Activated naive CD4-positive, alpha-beta T cell treated with anti-CD3 and anti-CD28 coated beads for 36 hours (primary cell): Measurements from ENCODE around the gene PLXNA2. TPM values are rescaled to one million over a fixed set of nuclear protein-coding genes. Genes with fewer than 3 reads are reported as not detected.

Source experiments
- CTCF ChIA-PET: fragments of 350-600 bp; sonication (Branson Sonifier 250); formaldehyde crosslinking; loops from one replicate; lab custom pipeline; 2021; ENCODE audit warnings: antibody characterized with exemption; lab: Charles Lee
- DNase-seq: peaks from one replicate; pipeline ENCODE4 v3.0.0-alpha.2; 2020
- H3K27ac Mint-ChIP-seq: one replicate; pipeline ENCODE4 v1.8.0; 2021; ENCODE audit warnings: mild to moderate bottlenecking, mixed read lengths
- H3K27me3 Mint-ChIP-seq: one replicate; pipeline ENCODE4 v1.8.0; 2021; ENCODE audit warnings: low read depth, mixed read lengths
- H3K36me3 Mint-ChIP-seq: one replicate; pipeline ENCODE4 v1.8.0; 2021; ENCODE audit warnings: low read depth, mixed read lengths
- H3K4me1 Mint-ChIP-seq: one replicate; pipeline ENCODE4 v1.8.0; 2021; ENCODE audit warnings: low read depth, mixed read lengths
- H3K4me3 Mint-ChIP-seq: one replicate; pipeline ENCODE4 v1.8.0; 2021; ENCODE audit warnings: mild to moderate bottlenecking, moderate library complexity, mixed read lengths
- H3K9me3 Mint-ChIP-seq: one replicate; pipeline ENCODE4 v1.8.0; 2021; ENCODE audit warnings: mixed read lengths
- intact Hi-C: fragments of 100-400 bp; cut with micrococcal nuclease; formaldehyde crosslinking; loops from one replicate; pipeline ENCODE4 v1.15.1; 2023
- total RNA-seq, 2 experiments: library from RNA; stranded (reverse); gene quantifications; one replicate each; pipeline ENCODE4 v1.2.3, GENCODE V29; 2021

PLXNA2 gene
- total RNA-seq, 2 experiments from 2014 or later = 0.26 to 0.35 TPM

DNA sequence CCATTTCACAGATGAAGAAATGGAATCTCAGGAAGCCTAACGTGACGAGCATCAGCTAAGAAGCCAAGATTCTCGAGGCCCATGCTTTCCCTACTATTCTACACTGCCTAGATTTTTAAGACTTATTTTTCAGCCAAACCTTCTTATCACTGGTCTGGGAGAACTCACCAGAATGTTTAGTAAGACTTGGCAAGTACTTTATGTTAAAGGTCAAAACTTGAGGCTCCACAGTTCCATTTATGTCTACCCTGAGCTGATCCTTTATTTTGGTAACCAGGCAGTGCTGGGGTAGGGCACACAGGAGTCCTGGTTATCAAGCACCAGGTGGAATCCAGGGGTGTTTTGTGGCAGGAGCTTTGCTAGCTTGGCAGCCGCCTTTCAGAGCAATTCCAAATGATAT lies 16.8 kb downstream of the PLXNA2 start:
- intact Hi-C loops = no loop called here
- no peaks in the 10 kb centered on the region for H3K36me3 Mint-ChIP-seq
- H3K4me1 Mint-ChIP-seq = no peaks in the 10 kb centered on the region
- peaks cover 11% of the 10 kb centered on the region for H3K27me3 Mint-ChIP-seq
- no peaks in the 10 kb centered on the region for H3K9me3 Mint-ChIP-seq
- no peak overlapping the region for H3K27ac Mint-ChIP-seq
- DNase-seq = no peak
- CTCF ChIA-PET = interaction anchor here (0.9 to 1.3 kb wide), 2 partner anchors 11 to 206 kb away, joined by 3 to 4 read pairs; no protein-coding TSS in a partner anchor
- H3K4me3 Mint-ChIP-seq = no peak overlapping the region

DNA sequence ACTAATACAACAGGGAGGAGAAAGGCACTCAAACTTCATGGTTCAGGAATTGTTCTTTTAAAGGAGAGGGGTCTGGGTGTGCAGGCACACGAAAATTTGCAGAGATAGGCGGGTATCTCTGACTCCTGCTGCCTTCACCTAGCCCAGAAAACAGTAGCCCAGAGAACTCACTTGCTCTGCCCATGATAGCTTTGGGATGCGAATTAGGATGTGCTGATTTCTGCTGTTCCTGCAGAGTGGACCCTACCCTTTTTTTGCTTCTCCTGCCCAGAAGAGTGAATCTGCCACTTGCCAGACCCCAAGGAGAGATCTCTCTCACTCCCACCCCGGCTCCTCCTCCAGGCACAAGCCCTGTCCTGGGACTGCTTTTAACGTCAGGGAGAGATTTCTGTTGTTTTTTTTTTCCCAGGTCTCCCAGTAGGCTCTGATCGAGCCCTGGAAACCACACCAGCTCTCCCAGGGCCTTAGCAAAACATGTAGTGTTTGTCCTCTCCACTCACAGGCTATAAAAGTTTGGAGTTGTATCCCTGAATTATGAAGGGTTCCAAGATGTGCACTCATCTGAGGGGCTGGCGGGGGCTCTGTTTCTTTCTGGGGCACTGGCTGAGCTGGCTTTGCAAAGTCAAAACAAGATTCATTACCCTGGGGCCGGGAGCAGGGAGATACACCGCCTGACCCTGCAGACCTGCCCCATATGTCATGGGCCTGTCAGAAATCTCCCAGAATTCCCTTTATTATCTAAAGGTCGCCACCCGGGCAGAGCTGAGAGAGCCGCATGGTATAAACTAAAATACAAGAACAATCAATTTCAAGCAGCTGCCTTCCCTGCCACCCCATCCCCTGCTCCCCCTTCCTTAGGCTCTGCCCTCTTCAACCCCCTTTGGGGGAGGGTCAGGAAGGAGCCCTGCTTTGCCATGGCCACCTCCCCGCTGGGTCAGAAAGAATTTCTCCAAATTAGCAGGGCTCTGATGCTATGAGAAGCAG lies 17.9 kb downstream of the PLXNA2 start:
- peaks cover 11% of the 10 kb centered on the region for H3K27me3 Mint-ChIP-seq
- no peaks in the 10 kb centered on the region for H3K4me1 Mint-ChIP-seq
- H3K4me3 Mint-ChIP-seq = no peak overlapping the region
- no peaks in the 10 kb centered on the region for H3K9me3 Mint-ChIP-seq
- CTCF ChIA-PET = interaction anchor here (0.7 kb wide), 1 partner anchor 306 kb away, joined by 3 read pairs; no protein-coding TSS in a partner anchor
- intact Hi-C loops = no loop called here
- H3K27ac Mint-ChIP-seq = no peak overlapping the region
- no peak for DNase-seq
- H3K36me3 Mint-ChIP-seq = no peaks in the 10 kb centered on the region

DNA sequence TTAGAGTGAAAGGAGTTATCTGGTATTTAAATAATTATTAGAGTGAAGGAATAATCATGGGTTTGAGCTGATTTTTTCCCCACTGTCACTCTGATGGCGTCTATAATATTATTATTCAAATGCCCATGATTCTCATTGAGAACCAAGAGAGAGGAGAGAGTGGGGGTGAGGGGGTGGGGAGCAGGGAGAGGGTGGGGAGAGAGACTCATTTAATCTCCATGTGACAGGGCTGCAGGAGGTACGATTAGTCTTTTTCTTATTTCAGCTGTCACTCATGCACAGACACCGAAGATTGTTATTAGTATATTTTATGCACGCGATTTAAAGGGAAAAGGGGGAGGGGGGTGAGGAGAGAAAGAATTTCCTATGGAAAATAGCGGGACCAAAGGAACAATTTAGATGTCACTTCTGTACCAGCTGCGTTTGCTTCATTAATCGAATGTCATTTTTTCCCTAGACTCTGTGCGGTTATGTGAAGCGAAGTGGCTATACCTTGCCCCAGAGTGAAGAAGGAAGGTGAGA lies 19.9 kb downstream of the PLXNA2 start:
- peaks cover 11% of the 10 kb centered on the region for H3K27me3 Mint-ChIP-seq
- no peaks in the 10 kb centered on the region for H3K36me3 Mint-ChIP-seq
- H3K4me3 Mint-ChIP-seq = no peak overlapping the region
- H3K27ac Mint-ChIP-seq = no peak overlapping the region
- CTCF ChIA-PET = interaction anchor here (0.6 kb wide), 1 partner anchor 11 kb away, joined by 3 read pairs; no protein-coding TSS in a partner anchor
- H3K4me1 Mint-ChIP-seq = no peaks in the 10 kb centered on the region
- intact Hi-C loops = no loop called here
- DNase-seq = no peak
- no peaks in the 10 kb centered on the region for H3K9me3 Mint-ChIP-seq

DNA sequence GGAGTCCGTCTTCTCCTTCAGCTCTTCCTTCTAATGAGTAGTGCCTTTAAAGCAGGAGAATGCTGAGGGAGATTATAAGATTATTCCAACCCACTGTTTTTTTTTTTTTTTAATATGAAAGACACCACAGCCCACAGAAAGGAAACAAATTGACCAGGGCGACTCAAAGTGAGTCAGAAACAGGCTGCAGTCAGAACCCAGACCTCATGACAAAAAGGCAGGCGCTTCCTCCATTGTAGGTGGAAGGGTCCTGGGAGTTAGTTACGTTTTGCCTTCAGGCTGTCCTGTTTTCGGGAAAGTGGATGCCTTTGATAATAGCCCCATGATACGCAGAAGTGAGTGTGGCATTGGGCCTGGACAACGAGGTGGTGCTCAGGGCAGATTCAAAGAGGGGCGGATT lies 21.0 kb downstream of the PLXNA2 start:
- Mint-ChIP-seq H3K9me3 (no peaks in the 10 kb centered on the region), H3K27me3 (peaks cover 7% of the 10 kb centered on the region), H3K4me3 (no peak overlapping the region), H3K4me1 (no peaks in the 10 kb centered on the region), H3K36me3 (no peaks in the 10 kb centered on the region), H3K27ac (no peak overlapping the region)
- CTCF ChIA-PET = no interaction called here
- DNase-seq = no peak
- intact Hi-C loops = no loop called here

DNA sequence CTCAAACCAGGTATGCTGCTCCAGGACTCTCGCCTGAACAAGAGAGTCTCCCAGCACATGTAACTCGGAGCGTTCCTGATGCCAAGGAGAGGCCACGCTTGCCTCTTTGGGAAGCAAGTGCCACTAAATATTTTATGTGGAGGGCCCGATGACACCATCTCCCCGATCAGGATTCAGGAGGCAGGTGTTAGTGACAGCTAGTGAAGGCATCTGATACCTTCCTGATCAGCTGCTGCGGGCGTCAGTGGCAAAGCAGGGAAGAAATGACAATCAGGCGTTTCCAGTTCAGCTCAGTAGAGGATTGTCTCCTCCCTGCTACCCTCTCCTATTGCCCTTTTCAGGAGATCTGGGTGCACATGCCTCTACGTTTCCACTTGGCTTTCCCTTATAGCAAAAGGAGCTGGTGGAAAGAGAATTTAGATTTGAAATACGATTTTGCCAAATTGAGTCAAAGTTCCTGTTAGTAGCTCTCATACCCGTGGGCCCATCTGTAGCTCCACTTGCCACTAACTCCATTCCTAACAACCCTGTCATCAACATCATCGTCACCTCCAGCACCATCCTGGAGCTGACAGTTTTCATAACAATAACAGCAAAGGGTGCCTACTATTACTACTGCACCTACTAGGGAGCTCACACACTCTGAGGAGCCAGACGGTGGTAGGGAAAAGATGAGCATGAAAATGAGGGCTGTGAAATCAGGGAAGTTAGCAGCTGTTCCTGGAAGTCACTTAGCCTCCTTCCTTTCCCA lies 21.6 kb downstream of the PLXNA2 start:
- H3K4me3 Mint-ChIP-seq = no peak overlapping the region
- CTCF ChIA-PET = interaction anchor here (0.6 kb wide), 1 partner anchor 426 kb away, joined by 3 read pairs; no protein-coding TSS in a partner anchor
- no peaks in the 10 kb centered on the region for H3K36me3 Mint-ChIP-seq
- peaks cover 7% of the 10 kb centered on the region for H3K27me3 Mint-ChIP-seq
- no peaks in the 10 kb centered on the region for H3K9me3 Mint-ChIP-seq
- H3K27ac Mint-ChIP-seq = no peak overlapping the region
- no peak for DNase-seq
- intact Hi-C loops = no loop called here
- no peaks in the 10 kb centered on the region for H3K4me1 Mint-ChIP-seq

DNA sequence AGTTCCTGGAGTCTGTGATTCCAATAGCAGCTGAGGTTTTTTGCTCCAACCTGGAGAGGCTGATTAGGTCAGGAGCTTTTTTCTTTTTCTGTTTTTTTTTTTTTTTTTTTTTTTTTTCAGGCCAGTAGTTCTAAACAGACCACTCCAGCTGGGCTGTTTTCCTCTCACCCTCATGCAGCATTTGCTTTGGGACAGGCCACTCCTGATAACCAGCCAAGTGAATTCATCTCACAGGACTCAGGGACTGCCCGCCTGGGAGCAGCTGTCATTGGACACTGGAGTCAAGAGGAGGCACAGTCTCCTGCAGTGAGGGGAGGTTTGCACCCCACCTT lies 22.9 kb downstream of the PLXNA2 start:
- Mint-ChIP-seq H3K36me3 (no peaks in the 10 kb centered on the region), H3K9me3 (no peaks in the 10 kb centered on the region), H3K4me1 (no peaks in the 10 kb centered on the region), H3K4me3 (no peak overlapping the region), H3K27me3 (peaks cover 7% of the 10 kb centered on the region), H3K27ac (no peak overlapping the region)
- intact Hi-C loops = no loop called here
- no peak for DNase-seq
- CTCF ChIA-PET = interaction anchor here (0.6 kb wide), 1 partner anchor 70 kb away, joined by 4 read pairs; no protein-coding TSS in a partner anchor

DNA sequence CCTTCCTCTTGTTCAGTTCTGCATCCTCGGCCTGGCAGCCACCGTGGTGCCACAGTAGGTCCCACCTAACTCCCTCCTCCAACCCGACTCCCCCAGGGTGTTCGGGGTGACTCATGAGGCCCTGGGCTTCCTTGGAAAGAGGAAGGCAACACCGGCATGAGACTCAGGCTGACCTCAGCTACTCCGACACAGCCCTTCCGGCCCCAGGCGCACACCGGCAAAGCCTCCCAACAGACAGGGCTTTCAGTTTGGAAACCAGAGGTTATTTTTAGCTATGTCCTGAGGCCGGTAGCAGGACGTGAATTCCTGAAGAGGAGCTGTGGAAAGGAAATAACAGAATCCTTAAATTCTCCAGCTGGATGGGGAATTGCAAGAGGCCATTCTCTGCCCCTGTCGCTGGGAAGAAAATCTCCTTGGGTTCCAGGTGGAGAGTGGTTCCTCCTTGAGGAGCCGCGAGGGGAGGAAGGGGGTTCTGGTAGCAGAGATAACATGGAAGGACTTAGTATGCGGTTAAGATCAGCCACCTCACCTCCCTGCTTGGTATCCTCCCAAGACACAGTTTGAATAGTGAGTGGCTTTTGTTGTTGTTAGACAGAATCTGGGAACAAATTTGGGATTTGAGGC lies 24.4 kb downstream of the PLXNA2 start:
- Mint-ChIP-seq H3K4me3 (no peak overlapping the region), H3K36me3 (no peaks in the 10 kb centered on the region), H3K27me3 (peaks cover 7% of the 10 kb centered on the region), H3K27ac (no peak overlapping the region), H3K9me3 (no peaks in the 10 kb centered on the region), H3K4me1 (no peaks in the 10 kb centered on the region)
- no peak for DNase-seq
- intact Hi-C loops = no loop called here
- CTCF ChIA-PET = interaction anchor here (0.6 to 0.8 kb wide), 2 partner anchors 25 to 30 kb away, joined by 3 read pairs; no protein-coding TSS in a partner anchor

DNA sequence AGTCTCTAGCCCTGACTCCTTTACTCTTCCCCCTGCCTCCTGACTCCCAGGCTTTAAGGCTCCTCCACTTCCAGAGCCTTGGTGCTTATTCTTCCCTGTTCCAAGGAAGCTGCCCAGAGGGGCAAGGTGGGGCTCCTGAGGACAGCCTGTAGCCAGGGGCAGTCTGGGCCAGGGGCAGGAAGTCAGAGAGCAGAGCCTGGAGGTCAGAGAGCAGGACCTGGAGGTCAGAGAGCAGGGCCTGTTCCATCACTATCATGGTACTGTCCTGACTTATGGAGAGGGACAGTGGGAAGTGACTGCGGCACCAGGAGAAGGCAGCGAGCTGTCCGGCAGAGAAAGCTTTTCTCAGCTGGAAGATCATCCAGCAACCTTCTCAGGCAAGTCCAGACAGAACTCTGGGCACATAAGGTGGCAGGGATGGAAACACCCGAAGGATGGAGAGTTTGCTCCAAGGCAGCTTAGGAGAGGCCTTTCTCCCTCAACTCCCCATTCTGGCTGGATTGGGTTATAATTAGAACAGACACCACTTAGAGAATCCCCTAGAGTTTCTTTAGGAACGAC lies 25.0 kb downstream of the PLXNA2 start:
- H3K9me3 Mint-ChIP-seq = no peaks in the 10 kb centered on the region
- intact Hi-C loops = no loop called here
- CTCF ChIA-PET = interaction anchor here (0.6 to 0.8 kb wide), 3 partner anchors 26 to 72 kb away, joined by 3 to 4 read pairs (median 3); no protein-coding TSS in a partner anchor
- no peak overlapping the region for H3K27ac Mint-ChIP-seq
- no peaks in the 10 kb centered on the region for H3K4me1 Mint-ChIP-seq
- no peak overlapping the region for H3K4me3 Mint-ChIP-seq
- no peak for DNase-seq
- H3K27me3 Mint-ChIP-seq = peaks cover 7% of the 10 kb centered on the region
- no peaks in the 10 kb centered on the region for H3K36me3 Mint-ChIP-seq

DNA sequence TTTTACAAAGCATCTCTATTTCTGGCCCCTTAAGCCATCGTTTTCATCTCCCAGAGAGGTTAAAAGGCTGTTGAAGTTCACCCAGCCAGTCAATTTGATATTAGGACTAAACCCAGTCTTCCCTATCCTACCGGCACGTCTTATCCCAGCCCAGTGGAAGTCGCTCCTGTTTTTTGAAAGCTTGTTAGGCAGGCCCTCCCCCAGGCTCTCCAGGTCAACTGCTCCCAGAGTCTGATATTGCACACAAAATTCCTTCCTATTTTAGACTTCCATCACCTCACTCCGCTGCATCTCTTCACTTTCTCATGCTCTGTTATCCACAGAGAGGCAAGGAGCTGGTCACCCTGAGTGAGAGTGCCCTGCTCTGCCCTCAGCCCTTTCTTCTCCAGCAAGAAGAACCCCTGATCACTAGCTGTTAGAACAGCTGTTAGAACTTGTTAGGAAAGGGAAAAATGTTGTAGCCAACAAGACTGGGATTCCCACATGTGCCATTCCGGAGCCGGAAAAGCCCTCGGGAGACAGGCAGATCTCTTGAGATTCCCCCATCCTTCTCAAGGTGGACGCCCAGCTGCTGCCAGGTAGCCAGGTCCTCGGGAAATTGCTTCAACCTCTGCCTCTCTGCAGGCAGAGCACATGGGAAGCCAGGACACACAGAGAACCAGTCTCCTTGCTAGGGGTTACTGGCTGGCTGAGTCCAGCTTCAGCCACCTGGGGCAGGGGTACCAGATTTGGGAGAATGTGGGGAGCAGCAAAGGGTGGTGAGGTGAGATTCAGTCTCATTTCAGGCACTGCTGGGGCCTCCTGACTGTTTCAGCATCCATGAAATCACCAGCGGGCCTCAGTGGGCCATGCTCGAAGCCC lies 25.7 kb downstream of the PLXNA2 start:
- Mint-ChIP-seq H3K4me3 (no peak overlapping the region), H3K27me3 (peaks cover 6% of the 10 kb centered on the region), H3K9me3 (no peaks in the 10 kb centered on the region), H3K36me3 (no peaks in the 10 kb centered on the region), H3K4me1 (no peaks in the 10 kb centered on the region), H3K27ac (no peak overlapping the region)
- no peak for DNase-seq
- CTCF ChIA-PET = interaction anchor here (0.6 kb wide), 1 partner anchor 71 kb away, joined by 4 read pairs; no protein-coding TSS in a partner anchor
- intact Hi-C loops = no loop called here

DNA sequence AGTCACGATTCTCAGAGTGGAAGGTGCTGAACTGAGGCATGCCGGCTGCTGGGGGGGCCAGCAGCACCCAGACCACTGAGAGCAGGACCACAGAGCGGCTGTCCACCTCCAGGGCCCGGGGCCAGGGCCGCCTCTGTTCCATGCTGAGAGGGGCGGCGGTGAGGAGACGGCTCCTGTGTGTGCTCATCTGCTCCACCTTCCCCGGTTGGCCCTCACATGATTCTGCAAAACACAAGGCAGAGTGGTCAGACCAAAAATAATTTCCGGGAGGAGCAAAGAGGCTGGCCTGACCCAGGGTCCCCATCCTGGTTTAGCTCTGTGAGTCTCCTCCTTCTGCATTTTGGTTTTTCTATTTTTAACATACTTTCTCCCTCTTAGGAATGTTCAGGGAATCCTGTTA lies 26.4 kb downstream of the PLXNA2 start:
- Mint-ChIP-seq H3K27ac (no peak overlapping the region), H3K4me3 (no peak overlapping the region), H3K9me3 (no peaks in the 10 kb centered on the region), H3K4me1 (no peaks in the 10 kb centered on the region), H3K36me3 (no peaks in the 10 kb centered on the region), H3K27me3 (peaks cover 3% of the 10 kb centered on the region)
- intact Hi-C loops = no loop called here
- CTCF ChIA-PET = no interaction called here
- no peak for DNase-seq

DNA sequence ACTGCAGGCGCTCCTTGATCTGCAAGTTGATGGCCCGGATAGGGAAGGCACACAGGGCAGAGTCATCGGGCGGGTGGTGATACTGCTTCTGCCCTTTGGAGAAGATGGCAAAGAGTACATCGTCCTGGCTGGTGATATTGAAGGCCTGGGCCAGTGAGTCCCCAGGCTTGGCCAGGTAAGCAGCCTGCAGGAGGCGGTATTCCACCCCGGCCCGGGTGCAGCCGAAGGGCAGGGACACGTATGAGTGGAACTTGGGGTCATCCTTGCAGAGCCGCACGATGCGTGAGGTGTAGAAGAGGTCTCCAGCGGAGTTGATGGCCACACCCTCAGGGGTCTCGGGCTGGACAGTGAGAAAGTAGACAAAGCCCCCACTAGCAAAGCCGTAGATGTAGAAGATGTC lies 27.4 kb downstream of the PLXNA2 start:
- Mint-ChIP-seq H3K27me3 (peaks cover 3% of the 10 kb centered on the region), H3K36me3 (no peaks in the 10 kb centered on the region), H3K4me1 (no peaks in the 10 kb centered on the region), H3K9me3 (no peaks in the 10 kb centered on the region), H3K27ac (no peak overlapping the region), H3K4me3 (no peak overlapping the region)
- CTCF ChIA-PET = no interaction called here
- intact Hi-C loops = no loop called here
- DNase-seq = no peak
